G401 (cell line): ENCODE measurements around the gene CLECL1. TPM values are rescaled to one million over a fixed set of nuclear protein-coding genes. Genes with fewer than 3 reads are reported as not detected.
"Not testable (repeated sequence)": the region's sequence is repeated elsewhere in the genome, so short reads cannot be mapped to it uniquely, and the experiment has no call there.

Experiments used
- DNase-seq: peaks from one replicate; pipeline ENCODE4 v3.0.0-alpha.2; 2015; ENCODE audit warnings: low spot score
- in situ Hi-C: cut with HindIII; loops from 2 replicates; pipeline ENCODE4 v1.10.0; 2016; ENCODE audit warnings: low sequenced_read_pairs, mixed read lengths
- total RNA-seq: library from RNA; depleted of rRNA; stranded (reverse); fragments of >200 nt; shearing (Covaris generic); gene quantifications from 2 replicates; pipeline ENCODE4 v1.2.3, GENCODE V29; 2014

CLECL1 gene
- total RNA-seq, 1 experiment from 2014 or later, result not detected

- in situ Hi-C loops, result loop anchor here (10.0 kb wide), 1 partner anchor 66 kb away; no protein-coding TSS in a partner anchor
- no peak for DNase-seq
Measured at GRCh38 chr12:9700606-9700956, 32.3 kb downstream of the CLECL1 start.

- in situ Hi-C loops, result loop anchor here (10.0 kb wide), 1 partner anchor 65 kb away; no protein-coding TSS in a partner anchor
Measured at GRCh38 chr12:9699898-9700605, 32.8 kb downstream of the CLECL1 start.

GRCh38 chr12:9699269-9699897 lies 33.5 kb downstream of the CLECL1 start:
- no peak for DNase-seq
- in situ Hi-C loops, result no loop called here

More at GRCh38 chr12:9699898-9700605, 32.8 kb downstream of the CLECL1 start:
- no peak for DNase-seq

GRCh38 chr12:9698681-9699080 lies 34.2 kb downstream of the CLECL1 start:
- in situ Hi-C loops, result no loop called here
- no peak for DNase-seq

GRCh38 chr12:9697619-9698018 lies 35.3 kb downstream of the CLECL1 start:
- no peak for DNase-seq
- in situ Hi-C loops, result no loop called here

GRCh38 chr12:9695661-9696060 lies 37.2 kb downstream of the CLECL1 start:
- DNase-seq, in situ Hi-C loops: not testable (repeated sequence)

- in situ Hi-C loops, DNase-seq: not testable (repeated sequence)
Measured at GRCh38 chr12:9695150-9695549, 37.7 kb downstream of the CLECL1 start.

- DNase-seq, result no peak
- in situ Hi-C loops, result no loop called here
Measured at GRCh38 chr12:9694241-9694640, 38.7 kb downstream of the CLECL1 start.

- in situ Hi-C loops, result no loop called here
Measured at GRCh38 chr12:9692909-9693308, 40.0 kb downstream of the CLECL1 start.

GRCh38 chr12:9687228-9687627 lies 45.7 kb downstream of the CLECL1 start:
- in situ Hi-C loops, result no loop called here
- no peak for DNase-seq

More at GRCh38 chr12:9692909-9693308, 40.0 kb downstream of the CLECL1 start:
- no peak for DNase-seq

- DNase-seq, result no peak
- in situ Hi-C loops, result no loop called here
Measured at GRCh38 chr12:9685915-9686314, 47.0 kb downstream of the CLECL1 start.

GRCh38 chr12:9685366-9685765 lies 47.5 kb downstream of the CLECL1 start:
- DNase-seq, in situ Hi-C loops: not testable (repeated sequence)

- in situ Hi-C loops, DNase-seq: not testable (repeated sequence)
Measured at GRCh38 chr12:9682949-9683348, 49.9 kb downstream of the CLECL1 start.

- in situ Hi-C loops, result not testable (repeated sequence)
Measured at GRCh38 chr12:9682508-9682907, 50.4 kb downstream of the CLECL1 start.

GRCh38 chr12:9674226-9674590 lies 58.7 kb downstream of the CLECL1 start:
- in situ Hi-C loops, result no loop called here
- DNase-seq, result no peak

More at GRCh38 chr12:9682508-9682907, 50.4 kb downstream of the CLECL1 start:
- DNase-seq, result not testable (repeated sequence)

- in situ Hi-C loops, result no loop called here
- peak; percentile 8 for DNase-seq
Measured at GRCh38 chr12:9673404-9674225, 59.3 kb downstream of the CLECL1 start.
